ENCODE data around the gene PTPRK.

Gene PTPRK

GRCh38 chr6:128482642-128483041, 37.8 kb downstream of the PTPRK start:
- ATAC-seq: no peak

DNA sequence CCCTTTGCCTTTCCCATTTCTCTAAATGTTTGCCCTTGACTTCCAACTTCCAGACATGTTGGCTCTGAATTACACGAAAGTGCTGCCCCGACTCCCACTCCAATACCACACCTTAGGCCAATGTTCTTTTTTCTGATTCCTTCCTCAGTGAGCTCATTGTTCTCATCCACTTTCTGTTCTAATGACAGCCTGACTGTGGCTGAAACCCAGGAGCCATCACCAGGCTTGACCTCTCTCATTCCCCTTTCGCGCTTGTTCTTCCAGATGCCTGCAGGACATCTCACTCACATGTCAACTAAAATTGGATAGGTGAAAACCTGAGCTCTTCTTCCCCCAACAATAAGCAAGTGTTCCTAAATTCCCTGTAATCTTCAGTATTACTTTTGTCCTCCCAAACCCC, 40.4 kb downstream of the PTPRK start:
- ATAC-seq: no peak
- TF ChIP-seq, protein P1, sequence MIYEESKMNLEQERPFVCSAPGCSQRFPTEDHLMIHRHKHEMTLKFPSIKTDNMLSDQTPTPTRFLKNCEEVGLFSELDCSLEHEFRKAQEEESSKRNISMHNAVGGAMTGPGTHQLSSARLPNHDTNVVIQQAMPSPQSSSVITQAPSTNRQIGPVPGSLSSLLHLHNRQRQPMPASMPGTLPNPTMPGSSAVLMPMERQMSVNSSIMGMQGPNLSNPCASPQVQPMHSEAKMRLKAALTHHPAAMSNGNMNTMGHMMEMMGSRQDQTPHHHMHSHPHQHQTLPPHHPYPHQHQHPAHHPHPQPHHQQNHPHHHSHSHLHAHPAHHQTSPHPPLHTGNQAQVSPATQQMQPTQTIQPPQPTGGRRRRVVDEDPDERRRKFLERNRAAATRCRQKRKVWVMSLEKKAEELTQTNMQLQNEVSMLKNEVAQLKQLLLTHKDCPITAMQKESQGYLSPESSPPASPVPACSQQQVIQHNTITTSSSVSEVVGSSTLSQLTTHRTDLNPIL (CRISPR knock-in tag; IDR thresholded peaks at IDR 0.05; ENCODE audit: low read depth): no peak
- TF ChIP-seq ZNF8 (CRISPR knock-in tag; IDR thresholded peaks at IDR 0.05): no peak
- no peak for TF ChIP-seq CSDC2 (CRISPR knock-in tag; IDR thresholded peaks at IDR 0.05)
- TF ChIP-seq PPARA (CRISPR knock-in tag; IDR thresholded peaks at IDR 0.05; ENCODE audit: borderline replicate concordance): no peak
- TF ChIP-seq GLIS3 (CRISPR knock-in tag; IDR thresholded peaks at IDR 0.05): no peak
- TF ChIP-seq CSRNP3 (CRISPR knock-in tag; IDR thresholded peaks at IDR 0.05): no peak
- TF ChIP-seq ISL1 (CRISPR knock-in tag; IDR thresholded peaks at IDR 0.05): no peak

More at GRCh38 chr6:128482642-128483041, 37.8 kb downstream of the PTPRK start:
- no peak for TF ChIP-seq ZFP3 (CRISPR knock-in tag; IDR thresholded peaks at IDR 0.05)
- no peak for TF ChIP-seq SNAI2 (CRISPR knock-in tag; IDR thresholded peaks at IDR 0.05)
- TF ChIP-seq, protein P2, sequence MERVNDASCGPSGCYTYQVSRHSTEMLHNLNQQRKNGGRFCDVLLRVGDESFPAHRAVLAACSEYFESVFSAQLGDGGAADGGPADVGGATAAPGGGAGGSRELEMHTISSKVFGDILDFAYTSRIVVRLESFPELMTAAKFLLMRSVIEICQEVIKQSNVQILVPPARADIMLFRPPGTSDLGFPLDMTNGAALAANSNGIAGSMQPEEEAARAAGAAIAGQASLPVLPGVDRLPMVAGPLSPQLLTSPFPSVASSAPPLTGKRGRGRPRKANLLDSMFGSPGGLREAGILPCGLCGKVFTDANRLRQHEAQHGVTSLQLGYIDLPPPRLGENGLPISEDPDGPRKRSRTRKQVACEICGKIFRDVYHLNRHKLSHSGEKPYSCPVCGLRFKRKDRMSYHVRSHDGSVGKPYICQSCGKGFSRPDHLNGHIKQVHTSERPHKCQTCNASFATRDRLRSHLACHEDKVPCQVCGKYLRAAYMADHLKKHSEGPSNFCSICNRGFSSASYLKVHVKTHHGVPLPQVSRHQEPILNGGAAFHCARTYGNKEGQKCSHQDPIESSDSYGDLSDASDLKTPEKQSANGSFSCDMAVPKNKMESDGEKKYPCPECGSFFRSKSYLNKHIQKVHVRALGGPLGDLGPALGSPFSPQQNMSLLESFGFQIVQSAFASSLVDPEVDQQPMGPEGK (CRISPR knock-in tag; IDR thresholded peaks at IDR 0.05; ENCODE audit: borderline replicate concordance): no peak
- TF ChIP-seq ZNF70 (CRISPR knock-in tag; IDR thresholded peaks at IDR 0.05): no peak
- TF ChIP-seq ISL1 (CRISPR knock-in tag; IDR thresholded peaks at IDR 0.05): no peak
- no peak for TF ChIP-seq ZC3H10 (CRISPR knock-in tag; IDR thresholded peaks at IDR 0.05)
- no peak for TF ChIP-seq TOX (CRISPR knock-in tag; IDR thresholded peaks at IDR 0.05; ENCODE audit: borderline replicate concordance)
- TF ChIP-seq, protein P3, sequence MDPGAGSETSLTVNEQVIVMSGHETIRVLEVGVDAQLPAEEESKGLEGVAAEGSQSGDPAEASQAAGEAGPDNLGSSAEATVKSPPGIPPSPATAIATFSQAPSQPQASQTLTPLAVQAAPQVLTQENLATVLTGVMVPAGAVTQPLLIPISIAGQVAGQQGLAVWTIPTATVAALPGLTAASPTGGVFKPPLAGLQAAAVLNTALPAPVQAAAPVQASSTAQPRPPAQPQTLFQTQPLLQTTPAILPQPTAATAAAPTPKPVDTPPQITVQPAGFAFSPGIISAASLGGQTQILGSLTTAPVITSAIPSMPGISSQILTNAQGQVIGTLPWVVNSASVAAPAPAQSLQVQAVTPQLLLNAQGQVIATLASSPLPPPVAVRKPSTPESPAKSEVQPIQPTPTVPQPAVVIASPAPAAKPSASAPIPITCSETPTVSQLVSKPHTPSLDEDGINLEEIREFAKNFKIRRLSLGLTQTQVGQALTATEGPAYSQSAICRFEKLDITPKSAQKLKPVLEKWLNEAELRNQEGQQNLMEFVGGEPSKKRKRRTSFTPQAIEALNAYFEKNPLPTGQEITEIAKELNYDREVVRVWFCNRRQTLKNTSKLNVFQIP (CRISPR knock-in tag; IDR thresholded peaks at IDR 0.05; ENCODE audit: borderline replicate concordance, low read depth): no peak
- TF ChIP-seq PPARA (CRISPR knock-in tag; IDR thresholded peaks at IDR 0.05; ENCODE audit: borderline replicate concordance): no peak
- no peak for TF ChIP-seq OSR1 (CRISPR knock-in tag; IDR thresholded peaks at IDR 0.05)
- TF ChIP-seq CSDC2 (CRISPR knock-in tag; IDR thresholded peaks at IDR 0.05): no peak
- TF ChIP-seq ESRRG (CRISPR knock-in tag; IDR thresholded peaks at IDR 0.05): no peak
- no peak for TF ChIP-seq ZFP30 (CRISPR knock-in tag; IDR thresholded peaks at IDR 0.05)
- TF ChIP-seq TCF4 (CRISPR knock-in tag; IDR thresholded peaks at IDR 0.05; ENCODE audit: borderline replicate concordance): no peak
- TF ChIP-seq ZNF8 (CRISPR knock-in tag; IDR thresholded peaks at IDR 0.05): no peak
- TF ChIP-seq CSRNP3 (CRISPR knock-in tag; IDR thresholded peaks at IDR 0.05): no peak
- no peak for TF ChIP-seq BACH2 (CRISPR knock-in tag; IDR thresholded peaks at IDR 0.05; ENCODE audit: borderline replicate concordance)

DNA sequence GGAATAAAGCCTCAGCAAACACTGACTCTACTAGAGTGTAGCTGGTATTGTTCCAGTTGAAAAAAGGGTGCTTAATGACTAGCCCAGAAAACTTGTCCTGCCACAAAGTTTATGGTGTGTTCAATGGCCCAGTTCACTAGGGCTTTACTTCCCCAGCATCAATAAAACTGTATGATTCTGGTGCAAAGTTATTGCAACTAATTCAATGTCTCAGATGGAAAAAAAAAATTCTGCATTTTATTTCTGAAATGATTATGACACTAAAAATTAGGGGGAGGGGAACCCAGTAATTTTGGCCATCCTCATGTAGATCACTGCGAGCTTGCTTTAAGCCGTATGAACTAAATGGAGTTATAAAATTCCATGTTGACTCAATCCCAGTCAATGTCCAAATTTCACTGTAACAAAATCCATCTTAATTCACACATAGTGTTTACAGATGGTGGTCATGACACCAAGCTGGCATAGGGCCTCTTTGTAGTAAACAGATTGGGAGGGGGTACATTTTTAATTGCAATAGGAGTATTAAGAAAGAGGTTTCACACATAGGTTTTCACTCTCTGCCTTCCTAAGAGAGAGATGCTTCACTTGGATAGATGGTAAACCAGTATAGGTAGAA, 41.2 kb downstream of the PTPRK start:
- ATAC-seq: no peak
- TF ChIP-seq TSHZ2 (CRISPR knock-in tag; IDR thresholded peaks at IDR 0.05) (no peak), GLIS3 (CRISPR knock-in tag; IDR thresholded peaks at IDR 0.05) (no peak), ZC3H10 (CRISPR knock-in tag; IDR thresholded peaks at IDR 0.05) (no peak), ZNF565 (CRISPR knock-in tag; conservative IDR thresholded peaks at IDR 0.05; ENCODE audit: low read depth) (no peak), TOX (CRISPR knock-in tag; IDR thresholded peaks at IDR 0.05; ENCODE audit: borderline replicate concordance) (no peak), ESRRG (CRISPR knock-in tag; IDR thresholded peaks at IDR 0.05) (no peak), PPARA (CRISPR knock-in tag; IDR thresholded peaks at IDR 0.05; ENCODE audit: borderline replicate concordance) (no peak), ZFP30 (CRISPR knock-in tag; IDR thresholded peaks at IDR 0.05) (no peak)

Data from SK-N-SH treated with all-trans-retinoic acid at 6 μM for 48 hours (cell line).